HG03025 (cell line): ENCODE results near the gene CDH4.

Experiments used
- ATAC-seq: cut with Tn5 transposase; IDR thresholded peaks from one replicate; pipeline ENCODE4 v1.9.1; 2021; ENCODE audit warnings: mild to moderate bottlenecking, moderate library complexity; ENCODE audit not compliant: unreplicated experiment, low FRiP score

CDH4 gene

DNA sequence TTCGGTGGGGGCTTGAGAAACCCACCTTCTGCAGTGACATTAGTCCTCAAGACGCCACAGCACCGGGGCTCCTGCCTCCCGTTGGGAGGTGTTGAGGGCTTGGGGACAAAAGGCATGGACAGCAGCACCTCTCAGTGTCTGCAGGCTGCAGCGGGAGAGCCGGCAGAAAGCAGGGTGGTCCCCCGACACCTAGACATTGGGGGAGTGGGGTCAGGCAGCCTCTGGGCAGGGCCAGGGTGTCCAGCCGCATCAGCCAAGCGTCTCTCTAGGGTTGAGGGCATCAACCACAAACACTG lies 549.0 kb downstream of the CDH4 start:
- no peak for ATAC-seq

DNA sequence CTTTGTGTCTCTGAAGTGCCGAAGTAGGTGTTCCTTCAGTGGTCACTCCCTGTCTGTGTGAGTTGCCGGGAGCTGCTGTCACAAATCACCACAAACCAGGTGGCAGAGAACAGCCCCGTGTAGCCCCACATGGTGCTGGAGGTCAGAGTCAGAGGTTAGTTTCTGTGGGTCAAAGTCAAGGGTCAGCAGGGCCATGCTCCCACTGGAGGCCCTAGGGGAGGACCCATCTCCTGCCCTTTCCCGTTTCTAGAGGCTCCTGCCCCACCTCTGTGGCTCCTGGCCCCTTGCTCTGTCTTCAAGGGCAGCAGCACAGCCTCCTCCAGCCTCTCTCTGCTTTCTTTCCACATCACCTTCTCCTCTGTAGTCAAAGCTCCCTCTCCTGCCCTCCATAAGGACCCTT lies 549.4 kb downstream of the CDH4 start:
- no peak for ATAC-seq

DNA sequence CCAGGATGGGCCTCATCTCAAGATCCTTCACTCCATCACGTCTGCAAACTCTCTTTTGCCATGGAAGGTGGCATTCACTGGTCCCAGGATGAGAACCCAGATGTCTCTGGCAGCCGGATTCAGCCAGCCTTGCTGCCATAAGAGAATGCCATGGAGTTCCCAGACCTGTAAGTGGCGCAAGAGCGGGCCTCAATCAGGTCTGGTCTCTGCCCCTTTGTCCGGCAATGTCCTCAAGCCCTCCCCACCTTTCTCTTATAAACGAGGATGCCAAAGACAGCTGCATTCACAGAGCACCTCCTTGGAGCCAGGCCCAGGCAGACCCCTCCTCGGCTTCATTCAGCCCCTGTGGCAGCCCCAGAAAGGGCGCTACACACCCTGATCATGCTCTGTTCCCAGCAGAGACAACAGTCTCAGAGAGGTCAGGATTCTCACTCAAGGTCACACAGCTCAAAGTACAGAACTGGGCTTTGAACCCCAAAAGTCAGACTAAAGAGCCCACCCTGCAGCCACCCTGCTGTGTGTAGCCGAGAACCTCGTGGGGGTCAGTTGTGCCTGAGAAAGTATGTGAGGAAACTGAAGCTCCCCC lies 549.9 kb downstream of the CDH4 start:
- no peak for ATAC-seq

GRCh38 chr20:61802721-61803311 lies 550.8 kb downstream of the CDH4 start:
- no peak for ATAC-seq

- no peak for ATAC-seq
Observed at GRCh38 chr20:61803416-61803914, 551.4 kb downstream of the CDH4 start.

- ATAC-seq = no peak
Observed at GRCh38 chr20:61803915-61804751, 552.1 kb downstream of the CDH4 start.

- no peak for ATAC-seq
Observed at GRCh38 chr20:61804752-61805295, 552.8 kb downstream of the CDH4 start.

GRCh38 chr20:61805365-61805764 lies 553.3 kb downstream of the CDH4 start:
- no peak for ATAC-seq

DNA sequence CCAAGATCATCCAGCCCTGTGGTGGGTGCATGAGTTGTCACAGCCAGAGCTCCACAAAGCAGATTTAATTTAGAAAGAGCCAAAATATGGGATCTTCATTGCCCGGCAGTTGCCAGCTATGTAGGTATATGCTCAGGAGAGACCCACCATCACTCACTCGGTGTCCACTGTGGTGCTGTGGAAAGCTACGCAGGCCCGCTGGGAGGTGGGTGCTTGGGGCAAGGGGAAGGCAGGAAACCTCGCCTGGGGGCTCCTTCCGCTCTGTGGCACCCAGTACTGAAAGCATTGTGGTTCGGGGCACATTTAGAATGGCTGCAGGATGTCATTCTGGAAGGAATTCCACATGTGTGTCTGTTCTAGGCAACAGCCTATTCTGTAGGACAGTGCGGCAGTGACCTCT lies 553.7 kb downstream of the CDH4 start:
- no peak for ATAC-seq

GRCh38 chr20:61806314-61806713 lies 554.3 kb downstream of the CDH4 start:
- no peak for ATAC-seq

- ATAC-seq = no peak
Observed at GRCh38 chr20:61806995-61807394, 554.9 kb downstream of the CDH4 start.

GRCh38 chr20:61807471-61808160 lies 555.6 kb downstream of the CDH4 start:
- ATAC-seq = no peak

GRCh38 chr20:61808447-61808846 lies 556.4 kb downstream of the CDH4 start:
- ATAC-seq = no peak

- no peak for ATAC-seq
Observed at GRCh38 chr20:61809006-61809770, 557.1 kb downstream of the CDH4 start.

DNA sequence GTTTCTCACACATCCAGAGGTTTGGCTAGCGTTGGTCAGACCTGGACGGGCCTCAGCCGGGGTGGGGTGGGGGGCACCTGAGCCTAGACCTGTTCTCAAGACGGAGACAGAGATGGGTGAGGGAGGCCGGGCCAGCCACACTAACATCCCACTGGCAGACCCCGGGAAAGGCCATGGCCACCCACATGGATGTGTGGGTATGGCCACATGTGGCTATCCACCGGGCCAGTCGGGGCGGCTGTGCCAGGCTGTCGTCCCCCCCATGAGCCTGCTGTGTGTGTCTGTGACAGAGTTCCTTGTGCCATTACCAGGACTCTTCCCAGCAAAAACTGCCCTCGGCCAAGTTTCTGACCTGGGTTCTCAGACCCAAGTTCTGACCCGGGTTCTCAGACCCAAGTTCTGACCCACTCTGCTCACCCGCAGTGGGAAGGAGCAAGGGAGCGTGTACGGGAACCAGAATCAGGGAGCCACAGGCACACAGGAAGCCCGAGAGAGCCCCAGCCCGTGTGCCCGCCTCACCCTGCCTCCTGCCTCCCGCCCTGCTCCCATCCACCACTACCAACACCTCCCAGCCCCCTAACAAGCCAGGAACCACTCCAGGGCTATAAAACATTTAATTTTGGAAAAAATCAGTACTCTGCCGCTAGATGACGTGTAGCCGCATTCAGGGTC lies 558.1 kb downstream of the CDH4 start:
- ATAC-seq = no peak

DNA sequence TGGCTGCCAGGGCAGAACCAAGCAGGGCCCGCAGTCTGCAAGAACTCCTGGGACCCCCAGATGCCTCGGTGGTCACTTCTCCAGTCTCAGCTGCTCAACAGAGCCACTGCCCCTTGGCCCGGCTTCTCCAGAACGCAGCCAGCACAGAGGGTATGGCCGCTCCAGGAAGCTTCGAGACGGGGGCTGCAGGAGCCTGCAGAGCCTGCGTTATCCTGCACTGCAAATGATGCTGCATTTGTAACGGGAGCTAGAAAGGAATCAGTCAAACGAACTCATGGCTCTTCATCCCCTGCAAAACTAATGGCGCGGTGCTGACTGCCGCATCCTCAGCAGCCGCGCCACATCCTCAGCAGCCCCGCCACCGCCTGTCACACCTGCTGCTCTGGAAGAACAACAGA lies 558.7 kb downstream of the CDH4 start:
- ATAC-seq = no peak

DNA sequence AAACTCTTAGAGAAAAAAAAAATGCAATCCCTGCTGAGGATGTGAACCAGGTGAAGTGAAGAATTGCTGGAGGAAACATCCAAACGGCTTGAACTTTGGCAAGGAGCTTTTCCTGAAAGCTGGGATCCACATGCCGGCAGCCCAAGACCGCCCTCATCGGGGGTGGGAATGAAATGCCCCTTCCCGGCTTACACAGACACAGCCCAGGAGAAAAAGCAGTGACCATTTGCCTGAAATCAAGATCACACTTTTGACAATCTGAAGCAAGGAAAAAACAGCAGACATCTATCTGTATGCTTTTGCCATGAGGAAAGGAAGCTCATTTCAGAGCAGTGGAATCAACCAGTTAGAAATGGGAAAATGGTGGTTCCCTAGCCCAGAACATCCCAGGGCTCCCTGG lies 559.1 kb downstream of the CDH4 start:
- ATAC-seq = no peak

DNA sequence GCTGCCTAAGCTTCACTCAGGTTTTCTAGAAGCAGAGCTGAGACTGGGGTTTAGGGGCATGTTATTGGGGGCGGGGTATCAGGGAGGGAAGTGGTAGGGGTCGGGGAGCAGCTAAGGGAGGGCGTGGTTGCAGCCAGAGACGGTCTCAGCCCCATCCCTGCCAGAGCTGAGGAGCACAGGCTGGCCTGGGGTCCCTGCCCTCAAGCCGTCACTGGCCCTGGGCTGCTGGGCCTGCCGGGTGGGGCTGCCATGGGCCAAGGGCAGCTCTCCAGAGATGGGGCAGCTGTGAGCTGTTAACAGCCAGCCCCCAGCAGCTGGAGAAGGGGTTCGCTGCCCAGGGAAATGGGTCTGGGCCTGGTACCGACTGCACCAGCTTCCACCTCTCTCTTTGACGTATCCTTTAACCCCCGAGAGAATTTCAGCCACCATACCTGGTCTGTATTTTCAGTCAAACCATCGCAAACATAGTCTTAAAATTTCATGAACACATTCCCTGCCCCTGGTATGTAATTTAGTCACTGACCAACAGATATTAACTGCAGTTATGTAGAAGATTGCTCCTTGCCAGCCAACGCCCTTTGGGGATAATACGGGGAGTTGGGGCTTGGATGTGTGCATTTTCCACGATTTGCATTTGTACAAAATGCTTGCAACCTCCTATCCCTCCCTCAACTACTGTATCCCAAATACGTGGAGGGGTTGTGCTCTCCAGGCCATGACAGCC lies 560.2 kb downstream of the CDH4 start:
- ATAC-seq = no peak

DNA sequence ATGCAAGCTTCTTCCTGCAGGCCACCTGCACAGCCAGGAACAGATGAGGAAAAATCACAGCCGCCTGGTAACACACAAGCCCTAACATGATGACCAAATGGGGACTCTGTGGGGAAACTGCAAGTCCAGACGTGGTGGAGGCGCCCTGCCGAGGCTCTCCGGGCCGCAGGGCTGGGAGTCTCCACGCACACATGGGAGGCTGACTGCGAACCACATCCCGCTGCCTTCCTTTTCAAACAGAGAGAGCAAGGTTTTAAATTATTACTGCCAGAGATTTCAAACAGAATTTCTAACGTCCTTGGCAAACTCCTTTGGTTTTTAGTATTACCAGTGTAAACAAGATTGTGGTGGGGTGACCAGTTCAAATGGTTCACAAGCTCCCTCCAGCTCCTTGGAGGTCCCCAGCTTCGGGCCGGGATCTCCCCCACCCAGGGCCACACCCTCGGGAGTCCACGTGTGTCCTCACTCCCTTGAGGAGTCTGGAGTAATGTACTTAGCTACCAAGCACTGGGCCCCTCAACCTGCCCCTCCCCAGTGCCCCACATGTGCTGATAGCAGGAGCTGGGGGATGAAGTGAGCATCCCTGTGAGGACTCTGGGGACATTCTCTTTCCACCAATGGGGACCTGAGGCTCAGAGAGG lies 560.9 kb downstream of the CDH4 start:
- ATAC-seq = no peak
